Skin of body (tissue), 2 donors: ENCODE results near the gene FUT9. TPM values are rescaled to one million over a fixed set of nuclear protein-coding genes. Genes with fewer than 3 reads are reported as not detected.
A peak's percentile ranks its signal among the peaks of the same experiment; 100 is the strongest.

Source experiments
- DNase-seq: peaks from one replicate; lab custom pipeline; 2025; lab: John Stamatoyannopoulos, UW
- total RNA-seq: library from RNA; depleted of rRNA; stranded (reverse); fragments of >200 nt; gene quantifications from one replicate; pipeline ENCODE4 v1.2.3, GENCODE V29; 2014

The FUT9 gene
- total RNA-seq, 1 donor from 2014 or later = 0.10 TPM

- no peak for DNase-seq
These were observed 50.6 kb downstream of the FUT9 start for GRCh38 chr6:96066376-96066775.

DNA sequence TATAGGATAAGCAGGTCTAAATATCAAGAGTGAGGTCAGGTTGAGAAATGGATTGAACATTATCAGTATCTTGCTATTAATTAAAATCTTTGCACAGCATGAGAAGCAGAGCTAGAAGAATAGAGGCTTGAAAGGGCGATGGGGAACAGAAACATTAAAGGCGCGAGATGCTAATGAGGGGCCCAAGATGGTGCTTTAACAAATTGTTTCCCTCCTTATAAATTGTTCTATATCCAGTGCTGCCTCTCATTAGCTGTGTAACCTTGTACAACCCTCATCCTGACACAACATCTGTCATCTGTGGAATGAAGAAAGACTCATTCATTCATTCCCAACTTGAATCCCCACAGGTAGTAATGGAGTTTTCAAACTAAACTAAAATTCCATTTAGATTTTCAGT lies 57.8 kb downstream of the FUT9 start:
- DNase-seq = no peak

DNA sequence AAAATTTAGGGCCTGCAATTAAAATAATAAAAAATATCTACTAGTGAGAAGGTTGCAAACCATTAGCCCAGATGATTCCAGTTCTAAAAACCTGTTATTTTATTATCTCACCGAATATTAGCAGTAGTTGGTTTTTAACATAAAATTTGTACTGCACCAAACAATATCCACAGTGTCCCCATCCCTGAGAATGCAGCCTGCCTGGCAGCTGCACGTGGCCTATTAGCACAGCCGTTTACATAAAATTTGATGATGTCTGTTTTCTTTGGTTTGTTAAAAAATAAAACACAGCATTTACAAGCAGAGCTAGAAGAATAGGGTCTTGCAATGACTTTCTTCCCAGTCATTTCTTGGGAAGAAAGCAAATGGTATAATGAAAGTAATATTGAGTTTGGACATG lies 58.2 kb downstream of the FUT9 start:
- DNase-seq = no peak

DNA sequence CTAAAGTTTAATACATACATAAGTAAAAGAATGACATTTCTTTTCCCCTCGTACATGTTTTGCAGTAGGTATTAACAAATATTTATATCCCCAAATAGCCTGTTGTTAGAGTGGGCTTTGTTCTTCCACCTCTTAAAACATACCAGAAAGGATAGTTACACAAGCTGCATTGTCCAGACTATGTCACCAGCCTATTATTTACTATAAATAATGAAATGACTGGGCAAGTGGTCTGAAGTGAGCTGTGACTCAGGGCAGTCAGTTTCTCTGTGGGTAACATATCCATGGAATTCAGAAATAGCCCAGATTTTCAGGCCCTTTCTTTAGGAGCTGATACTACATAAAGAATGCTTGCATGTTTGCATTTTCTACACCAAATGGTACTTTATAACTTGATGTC lies 60.1 kb downstream of the FUT9 start:
- DNase-seq = no peak

DNA sequence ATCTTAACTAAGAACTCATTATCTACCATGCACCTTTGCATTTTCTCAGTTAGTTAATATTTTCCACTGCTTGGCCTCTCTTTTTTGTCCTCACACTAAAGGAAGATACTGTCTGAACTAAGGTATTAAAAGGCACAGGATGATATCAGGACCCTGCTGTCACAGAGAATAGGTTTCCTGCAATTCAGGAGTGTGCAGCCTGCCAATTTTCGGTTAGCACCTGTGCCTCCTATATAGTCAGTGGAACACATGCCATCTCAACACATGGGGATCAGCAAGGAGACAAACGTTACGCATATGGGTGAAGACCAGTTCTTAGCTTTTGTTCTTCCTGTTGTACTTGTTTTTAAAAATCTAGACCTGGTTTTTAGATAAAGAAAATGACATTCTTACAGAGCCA lies 71.0 kb downstream of the FUT9 start:
- no peak for DNase-seq

- DNase-seq = no peak
These were observed 73.4 kb downstream of the FUT9 start for GRCh38 chr6:96089173-96089572.

DNA sequence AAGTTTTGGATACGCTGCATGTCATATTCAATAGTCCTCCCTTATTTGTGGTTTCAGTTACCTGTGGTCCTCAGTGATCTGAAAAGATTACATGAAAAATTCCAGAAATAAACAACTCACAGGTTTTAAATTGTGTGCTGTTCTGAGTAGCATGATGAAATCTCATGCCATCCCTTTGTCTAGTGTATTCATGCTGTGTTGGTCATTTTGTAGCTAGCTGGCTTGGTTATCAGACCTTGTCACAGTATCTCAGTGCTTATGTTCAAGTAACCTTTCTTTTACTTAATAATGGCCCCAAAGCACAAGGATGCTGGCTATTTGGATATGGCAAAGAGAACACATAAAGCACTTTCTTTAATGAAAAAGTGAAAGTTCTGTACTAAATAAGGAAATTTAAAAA lies 78.3 kb downstream of the FUT9 start:
- DNase-seq = no peak

DNA sequence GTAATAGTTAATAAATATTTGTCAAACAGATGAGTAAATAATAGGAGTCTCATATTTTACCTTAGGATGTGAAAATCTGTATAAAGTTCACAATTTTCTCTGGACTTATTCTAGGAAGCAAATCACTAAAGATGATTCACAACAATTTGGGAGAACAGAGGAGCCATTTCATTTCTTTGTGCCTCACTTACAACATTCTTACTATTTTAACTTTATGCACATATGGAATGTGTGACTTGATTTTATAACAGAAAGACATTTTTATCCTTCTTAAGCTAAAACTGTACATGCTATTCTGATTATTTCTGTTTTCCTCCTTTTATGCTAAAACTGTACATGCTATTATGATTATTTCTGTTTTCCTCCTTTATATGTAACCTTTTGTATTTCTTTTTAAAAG lies 83.3 kb downstream of the FUT9 start:
- DNase-seq = no peak

DNA sequence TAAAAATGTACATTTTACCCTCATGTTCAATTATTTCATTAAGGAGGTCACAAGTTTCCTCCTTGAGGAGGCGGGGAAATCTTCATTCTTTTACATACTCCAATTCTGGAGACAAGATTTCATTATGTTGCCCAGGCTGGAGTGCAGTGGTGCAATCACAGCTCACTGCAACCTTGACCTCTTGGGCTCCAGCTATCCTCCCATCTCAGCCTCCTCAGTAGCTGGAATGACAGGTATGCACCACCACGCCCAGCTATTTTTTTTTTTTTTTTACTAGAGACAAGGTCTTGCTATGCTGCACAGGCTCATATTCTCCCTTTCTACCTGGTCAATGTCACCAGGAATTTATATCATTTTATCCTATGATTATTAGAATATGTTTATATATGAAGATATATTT lies 85.8 kb downstream of the FUT9 start:
- DNase-seq = no peak

DNA sequence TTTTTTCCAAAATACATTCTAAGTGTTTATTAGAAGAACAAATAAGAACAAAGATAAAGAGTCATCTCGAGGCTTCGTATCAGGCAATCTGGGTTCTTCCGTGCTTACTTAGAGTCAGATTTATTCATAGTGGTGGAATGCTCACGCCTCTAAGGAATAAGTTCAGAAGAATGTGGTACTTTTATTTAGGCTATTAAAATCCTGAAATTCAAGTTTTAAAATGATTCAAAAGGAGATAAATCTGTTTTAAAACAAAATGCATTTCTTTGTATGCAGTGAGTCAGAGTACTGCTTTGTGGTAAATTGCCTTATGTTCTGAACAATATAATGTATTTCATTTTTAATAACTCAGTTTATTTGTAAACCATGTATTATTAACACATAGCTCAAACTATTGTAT lies 89.1 kb downstream of the FUT9 start:
- DNase-seq = no peak

DNA sequence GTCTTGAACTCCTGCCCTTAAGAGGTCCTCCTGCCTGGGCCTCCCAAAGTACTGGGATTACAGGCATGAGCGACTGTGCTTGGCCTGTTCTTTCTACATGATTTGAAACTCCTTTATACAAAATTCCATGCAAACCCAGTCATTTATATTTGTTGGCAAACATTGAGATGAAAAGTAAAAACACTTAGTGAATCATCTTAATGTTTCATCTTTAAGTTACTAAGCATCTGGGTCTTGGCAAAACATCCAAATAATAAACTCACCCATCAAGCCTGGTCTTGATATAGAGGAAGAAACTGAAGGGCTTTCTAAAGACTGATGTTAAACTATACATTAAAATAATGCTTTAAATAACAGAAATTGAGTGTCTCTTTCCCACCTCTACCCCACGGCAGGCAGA lies 95.1 kb downstream of the FUT9 start:
- DNase-seq = no peak

GRCh38 chr6:96116674-96117073 lies 100.9 kb downstream of the FUT9 start:
- DNase-seq = no peak

- DNase-seq = no peak
These were observed 109.0 kb downstream of the FUT9 start for GRCh38 chr6:96124778-96125177.

DNA sequence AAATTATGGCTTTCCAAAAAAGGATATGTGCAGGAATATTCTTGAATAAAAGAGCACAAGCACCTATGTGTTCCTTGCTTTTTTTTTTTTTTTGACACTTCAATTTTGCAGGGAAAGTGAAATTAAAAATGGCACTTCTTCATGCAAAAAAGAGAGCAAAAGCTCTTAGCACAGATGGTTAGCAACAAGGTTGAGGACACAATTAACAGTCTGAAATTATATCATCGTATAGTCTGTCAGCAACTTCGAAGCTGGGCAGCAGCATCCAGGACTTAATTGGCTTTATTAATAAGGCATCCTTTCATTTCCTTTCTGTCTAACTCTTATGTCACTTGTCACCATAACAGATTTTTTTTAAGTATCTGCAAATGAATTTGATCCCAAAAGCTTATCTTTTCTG lies 122.6 kb downstream of the FUT9 start:
- DNase-seq = no peak

GRCh38 chr6:96142142-96142541 lies 126.4 kb downstream of the FUT9 start:
- DNase-seq = no peak

DNA sequence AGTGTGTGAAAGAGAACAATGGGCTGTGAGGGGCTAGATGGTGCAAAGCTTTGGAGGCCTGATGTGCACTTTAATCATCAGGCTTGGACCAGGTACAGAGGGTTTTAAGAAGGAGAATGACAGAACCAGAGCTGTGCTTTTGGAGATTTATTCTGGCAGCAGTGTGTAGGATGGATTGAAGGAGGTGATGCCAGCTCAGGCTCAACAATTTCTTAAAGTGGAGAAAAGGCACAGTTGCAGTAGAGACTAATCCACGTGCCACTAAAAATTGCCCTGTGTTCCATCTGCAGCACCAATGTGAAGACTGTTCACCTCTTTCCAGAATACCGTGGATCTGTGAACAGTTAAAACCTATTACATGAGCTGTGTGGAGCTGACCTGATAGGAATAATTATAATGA lies 134.7 kb downstream of the FUT9 start:
- no peak for DNase-seq

GRCh38 chr6:96151707-96152106 lies 135.9 kb downstream of the FUT9 start:
- no peak for DNase-seq

GRCh38 chr6:96152114-96152708 lies 136.4 kb downstream of the FUT9 start:
- no peak for DNase-seq

GRCh38 chr6:96153775-96154174 lies 138.0 kb downstream of the FUT9 start:
- DNase-seq = peak; percentile 5

DNA sequence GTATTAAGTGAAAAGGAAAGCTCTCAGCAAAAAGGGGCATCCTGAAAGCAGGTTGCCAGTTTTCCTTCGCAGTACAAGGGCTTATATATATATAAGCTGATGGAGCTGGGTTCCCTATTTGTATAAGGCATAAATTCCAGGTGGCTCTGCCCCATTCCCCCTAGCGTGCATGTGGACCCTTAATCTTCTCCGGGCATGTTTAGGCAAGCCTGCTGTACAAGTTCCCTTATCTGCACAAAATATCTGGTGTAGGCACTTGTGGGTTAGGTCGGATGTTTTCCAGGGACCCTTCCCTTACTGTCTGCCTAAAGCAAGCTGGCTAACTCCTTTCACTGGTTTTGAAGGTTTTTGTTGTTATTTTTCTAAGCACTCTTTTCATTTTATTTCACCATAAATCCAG lies 140.7 kb downstream of the FUT9 start:
- no peak for DNase-seq

- no peak for DNase-seq
These were observed 141.3 kb downstream of the FUT9 start for GRCh38 chr6:96157018-96157565.

DNA sequence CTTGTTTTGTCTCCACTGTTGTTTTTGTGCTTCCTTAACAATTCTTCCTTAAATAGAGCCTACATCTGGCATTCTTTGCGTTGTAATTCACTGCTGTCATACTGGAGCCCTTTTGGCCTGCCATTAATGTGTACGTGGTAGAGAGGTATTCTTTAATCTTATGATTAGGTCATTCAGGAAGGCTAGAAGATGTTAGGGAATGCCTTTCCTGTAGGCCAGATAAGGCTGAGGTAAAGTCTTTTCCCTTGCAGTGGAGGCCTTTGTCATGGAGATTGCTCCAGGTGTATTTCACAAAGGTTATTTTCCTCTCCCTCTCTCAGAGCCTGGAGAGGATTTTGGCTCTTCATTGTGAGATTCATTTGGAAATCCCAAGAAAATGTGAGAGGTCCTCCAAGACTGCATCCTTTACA lies 146.9 kb downstream of the FUT9 start:
- no peak for DNase-seq

DNA sequence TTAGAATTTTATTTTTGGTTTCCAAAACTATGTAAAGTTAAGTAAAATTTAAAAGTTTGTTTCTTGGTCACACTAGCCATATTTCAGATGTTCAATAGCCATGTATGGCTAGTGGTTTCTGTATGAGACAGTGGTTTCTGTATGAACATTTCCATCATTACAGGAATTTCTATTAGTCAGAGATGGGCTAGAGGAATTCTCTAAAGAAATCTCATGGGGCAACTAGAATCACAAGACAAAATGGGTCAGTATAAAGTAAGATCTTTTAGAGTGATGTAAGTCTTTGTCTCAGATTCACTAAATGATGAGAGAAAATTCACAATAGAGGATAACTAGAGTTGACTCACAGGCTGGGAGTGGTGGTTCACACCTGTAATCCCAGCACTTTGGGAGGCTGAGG lies 149.0 kb downstream of the FUT9 start:
- no peak for DNase-seq

- no peak for DNase-seq
These were observed 155.3 kb downstream of the FUT9 start for GRCh38 chr6:96171112-96171511.
